ENCODE data around the gene KDM3B. TPM values are rescaled to one million over a fixed set of nuclear protein-coding genes. Genes with fewer than 3 reads are reported as not detected.

The KDM3B gene
- total RNA-seq, 1 donor from 2014 or later, result 54.5 TPM

GRCh38 chr5:138464008-138464387, 111.5 kb downstream of the KDM3B start:
- no peaks in the 10 kb centered on the region for H3K27me3 Mint-ChIP-seq (ENCODE audit: low read depth)
- peak overlapping the region; percentile 85 for H3K4me3 Mint-ChIP-seq (ENCODE audit: low read depth)
- H3K4me1 Mint-ChIP-seq (ENCODE audit: low read depth), result peaks cover 48% of the 10 kb centered on the region
- DNase-seq (ENCODE audit: low spot score), result peak; percentile 90
- intact Hi-C loops (cut with micrococcal nuclease), result loop anchor here (1.0 to 10.0 kb wide), 3 partner anchors 14 to 811 kb away; partner anchors contain the start of gene SIL1
- peak overlapping the region; percentile 92 for H3K27ac Mint-ChIP-seq
- peaks cover 27% of the 10 kb centered on the region for H3K36me3 Mint-ChIP-seq (ENCODE audit: low read depth)
- H3K9me3 Mint-ChIP-seq, result no peaks in the 10 kb centered on the region

DNA sequence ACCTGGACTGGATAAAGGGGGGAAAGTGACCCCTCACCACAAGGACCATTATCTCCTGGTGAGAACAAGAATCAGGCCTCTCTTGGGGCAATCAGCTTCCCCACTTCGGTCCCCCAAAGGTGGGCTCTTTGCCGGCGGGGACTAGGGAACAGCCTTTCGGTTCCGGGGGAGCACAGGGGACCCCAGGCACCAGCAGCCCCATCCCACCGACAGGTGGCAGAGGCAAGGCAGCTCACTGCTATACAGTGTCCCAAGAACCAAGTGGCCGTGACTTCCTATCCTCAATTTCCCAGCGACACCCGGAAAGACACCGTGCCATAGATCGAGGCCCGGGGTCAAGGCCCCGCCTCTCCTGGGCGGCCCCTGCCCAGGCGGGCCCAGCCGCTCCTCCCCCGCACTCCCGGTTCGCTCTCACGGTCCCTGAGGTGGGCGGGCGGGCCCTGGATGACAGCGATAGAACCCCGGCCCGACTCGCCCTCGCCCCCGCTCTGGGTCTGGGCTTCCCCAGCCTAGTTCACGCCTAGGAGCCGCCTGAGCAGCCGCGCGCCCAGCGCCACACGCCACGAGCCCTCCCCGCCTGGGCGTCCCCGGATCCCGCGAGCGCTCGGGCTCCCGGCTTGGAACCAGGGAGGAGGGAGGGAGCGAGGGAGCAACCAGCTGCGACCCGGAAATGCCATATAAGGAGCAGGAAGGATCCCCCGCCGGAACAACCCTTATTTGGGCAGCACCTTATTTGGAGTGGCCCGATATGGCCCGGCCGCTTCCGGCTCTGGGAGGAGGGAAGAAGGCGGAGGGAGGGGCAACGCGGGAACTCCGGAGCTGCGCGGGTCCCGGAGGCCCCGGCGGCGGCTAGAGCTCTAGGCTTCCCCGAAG, 112.1 kb downstream of the KDM3B start:
- Mint-ChIP-seq H3K36me3 (ENCODE audit: low read depth) (peaks cover 33% of the 10 kb centered on the region), H3K4me3 (ENCODE audit: low read depth) (peak overlapping the region; percentile 85), H3K4me1 (ENCODE audit: low read depth) (peaks cover 43% of the 10 kb centered on the region), H3K27me3 (ENCODE audit: low read depth) (no peaks in the 10 kb centered on the region), H3K9me3 (no peaks in the 10 kb centered on the region), H3K27ac (peak overlapping the region; percentile 92)
- DNase-seq (ENCODE audit: low spot score), result peak; percentile 95
- intact Hi-C loops (cut with micrococcal nuclease), result loop anchor here (1.0 to 10.0 kb wide), 7 partner anchors 14 to 810 kb away; partner anchors contain the start of genes ETF1, FAM53C, KDM3B and SIL1

- peak; percentile 92 for DNase-seq (ENCODE audit: low spot score)
- H3K27ac Mint-ChIP-seq, result peak within 1 kb of the TSS; percentile 92
- H3K9me3 Mint-ChIP-seq, result no peaks in the 10 kb centered on the region
- H3K4me1 Mint-ChIP-seq (ENCODE audit: low read depth), result peaks cover 35% of the 10 kb centered on the region
- intact Hi-C loops (cut with micrococcal nuclease), result loop anchor here (1.0 to 10.0 kb wide), 6 partner anchors 27 to 809 kb away; partner anchors contain the start of genes ETF1, FAM53C, KDM3B and SIL1
- H3K27me3 Mint-ChIP-seq (ENCODE audit: low read depth), result no peaks in the 10 kb centered on the region
- H3K36me3 Mint-ChIP-seq (ENCODE audit: low read depth), result peaks cover 34% of the 10 kb centered on the region
- peak within 1 kb of the TSS; percentile 85 for H3K4me3 Mint-ChIP-seq (ENCODE audit: low read depth)
Measured at GRCh38 chr5:138465261-138466124, 113.0 kb downstream of the KDM3B start, which contains the start of gene EGR1. EGR1 (plus strand) TSS chr5:138465479; CDS start chr5:138465762, 283 bp downstream.

DNA sequence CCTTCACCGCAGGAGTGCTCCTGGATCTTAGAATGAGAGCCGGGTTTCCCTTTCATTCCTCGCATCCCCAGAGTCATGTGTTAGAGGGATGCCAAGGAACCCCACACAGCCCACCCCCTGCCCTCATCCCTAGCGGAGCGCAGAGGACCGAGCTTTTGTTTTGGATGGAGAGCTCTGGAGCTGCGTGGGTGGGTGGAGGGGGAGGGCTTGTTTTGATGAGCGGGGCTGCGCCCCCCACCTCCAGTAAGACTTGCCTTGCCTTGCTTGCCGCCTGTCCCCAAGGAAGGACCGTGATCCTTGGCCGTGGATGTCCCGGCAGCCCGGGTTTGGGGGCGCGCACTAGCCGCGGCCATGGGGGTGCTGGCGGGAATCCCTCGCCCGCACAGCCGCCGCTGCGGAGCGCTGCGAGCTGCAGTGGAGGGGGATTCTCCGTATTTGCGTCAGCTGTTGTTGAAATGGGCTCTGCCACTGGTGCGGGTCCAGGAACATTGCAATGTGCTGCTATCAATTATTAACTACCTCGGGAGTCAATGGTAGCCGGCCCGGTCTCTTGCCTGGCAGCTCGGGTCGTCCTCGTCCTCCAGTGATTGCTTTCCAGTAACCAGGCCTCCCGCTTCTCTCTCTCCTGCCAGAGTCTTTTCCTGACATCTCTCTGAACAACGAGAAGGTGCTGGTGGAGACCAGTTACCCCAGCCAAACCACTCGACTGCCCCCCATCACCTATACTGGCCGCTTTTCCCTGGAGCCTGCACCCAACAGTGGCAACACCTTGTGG, 113.8 kb downstream of the KDM3B start:
- intact Hi-C loops (cut with micrococcal nuclease), result loop anchor here (5.0 to 10.0 kb wide), 2 partner anchors 129 to 808 kb away; partner anchors contain the start of gene FAM53C
- no peak overlapping the region for H3K27ac Mint-ChIP-seq
- no peaks in the 10 kb centered on the region for H3K27me3 Mint-ChIP-seq (ENCODE audit: low read depth)
- no peaks in the 10 kb centered on the region for H3K9me3 Mint-ChIP-seq
- peak overlapping the region; percentile 85 for H3K4me3 Mint-ChIP-seq (ENCODE audit: low read depth)
- DNase-seq (ENCODE audit: low spot score), result no peak
- H3K4me1 Mint-ChIP-seq (ENCODE audit: low read depth), result peaks cover 28% of the 10 kb centered on the region
- H3K36me3 Mint-ChIP-seq (ENCODE audit: low read depth), result peaks cover 34% of the 10 kb centered on the region

DNA sequence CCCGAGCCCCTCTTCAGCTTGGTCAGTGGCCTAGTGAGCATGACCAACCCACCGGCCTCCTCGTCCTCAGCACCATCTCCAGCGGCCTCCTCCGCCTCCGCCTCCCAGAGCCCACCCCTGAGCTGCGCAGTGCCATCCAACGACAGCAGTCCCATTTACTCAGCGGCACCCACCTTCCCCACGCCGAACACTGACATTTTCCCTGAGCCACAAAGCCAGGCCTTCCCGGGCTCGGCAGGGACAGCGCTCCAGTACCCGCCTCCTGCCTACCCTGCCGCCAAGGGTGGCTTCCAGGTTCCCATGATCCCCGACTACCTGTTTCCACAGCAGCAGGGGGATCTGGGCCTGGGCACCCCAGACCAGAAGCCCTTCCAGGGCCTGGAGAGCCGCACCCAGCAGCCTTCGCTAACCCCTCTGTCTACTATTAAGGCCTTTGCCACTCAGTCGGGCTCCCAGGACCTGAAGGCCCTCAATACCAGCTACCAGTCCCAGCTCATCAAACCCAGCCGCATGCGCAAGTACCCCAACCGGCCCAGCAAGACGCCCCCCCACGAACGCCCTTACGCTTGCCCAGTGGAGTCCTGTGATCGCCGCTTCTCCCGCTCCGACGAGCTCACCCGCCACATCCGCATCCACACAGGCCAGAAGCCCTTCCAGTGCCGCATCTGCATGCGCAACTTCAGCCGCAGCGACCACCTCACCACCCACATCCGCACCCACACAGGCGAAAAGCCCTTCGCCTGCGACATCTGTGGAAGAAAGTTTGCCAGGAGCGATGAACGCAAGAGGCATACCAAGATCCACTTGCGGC, 114.6 kb downstream of the KDM3B start:
- Mint-ChIP-seq H3K9me3 (no peaks in the 10 kb centered on the region), H3K27ac (no peak overlapping the region)

GRCh38 chr5:138467711-138468132, 115.2 kb downstream of the KDM3B start:
- no peaks in the 10 kb centered on the region for H3K9me3 Mint-ChIP-seq
- DNase-seq (ENCODE audit: low spot score), result no peak
- H3K27ac Mint-ChIP-seq, result no peak overlapping the region
- peaks cover 1% of the 10 kb centered on the region for H3K27me3 Mint-ChIP-seq (ENCODE audit: low read depth)
- H3K36me3 Mint-ChIP-seq (ENCODE audit: low read depth), result peaks cover 34% of the 10 kb centered on the region
- H3K4me3 Mint-ChIP-seq (ENCODE audit: low read depth), result peak overlapping the region; percentile 85
- peaks cover 22% of the 10 kb centered on the region for H3K4me1 Mint-ChIP-seq (ENCODE audit: low read depth)
- intact Hi-C loops (cut with micrococcal nuclease), result loop anchor here (5.0 to 10.0 kb wide), 2 partner anchors 130 to 807 kb away; partner anchors contain the start of gene FAM53C

More for the DNA sequence above, 114.6 kb downstream of the KDM3B start:
- intact Hi-C loops (cut with micrococcal nuclease), result loop anchor here (5.0 to 10.0 kb wide), 2 partner anchors 130 to 808 kb away; partner anchors contain the start of gene FAM53C
- H3K27me3 Mint-ChIP-seq (ENCODE audit: low read depth), result peaks cover under 1% of the 10 kb centered on the region
- H3K36me3 Mint-ChIP-seq (ENCODE audit: low read depth), result peaks cover 34% of the 10 kb centered on the region
- peak overlapping the region; percentile 85 for H3K4me3 Mint-ChIP-seq (ENCODE audit: low read depth)
- peaks cover 22% of the 10 kb centered on the region for H3K4me1 Mint-ChIP-seq (ENCODE audit: low read depth)
- DNase-seq (ENCODE audit: low spot score), result no peak

- Mint-ChIP-seq H3K36me3 (ENCODE audit: low read depth) (peaks cover 34% of the 10 kb centered on the region), H3K4me1 (ENCODE audit: low read depth) (peaks cover 22% of the 10 kb centered on the region), H3K27me3 (ENCODE audit: low read depth) (peaks cover 1% of the 10 kb centered on the region), H3K4me3 (ENCODE audit: low read depth) (peak overlapping the region; percentile 85), H3K27ac (no peak overlapping the region), H3K9me3 (no peaks in the 10 kb centered on the region)
- intact Hi-C loops (cut with micrococcal nuclease), result loop anchor here (5.0 to 10.0 kb wide), 2 partner anchors 131 to 806 kb away; partner anchors contain the start of gene FAM53C
- DNase-seq (ENCODE audit: low spot score), result no peak
Measured at GRCh38 chr5:138468133-138468965, 115.9 kb downstream of the KDM3B start.

DNA sequence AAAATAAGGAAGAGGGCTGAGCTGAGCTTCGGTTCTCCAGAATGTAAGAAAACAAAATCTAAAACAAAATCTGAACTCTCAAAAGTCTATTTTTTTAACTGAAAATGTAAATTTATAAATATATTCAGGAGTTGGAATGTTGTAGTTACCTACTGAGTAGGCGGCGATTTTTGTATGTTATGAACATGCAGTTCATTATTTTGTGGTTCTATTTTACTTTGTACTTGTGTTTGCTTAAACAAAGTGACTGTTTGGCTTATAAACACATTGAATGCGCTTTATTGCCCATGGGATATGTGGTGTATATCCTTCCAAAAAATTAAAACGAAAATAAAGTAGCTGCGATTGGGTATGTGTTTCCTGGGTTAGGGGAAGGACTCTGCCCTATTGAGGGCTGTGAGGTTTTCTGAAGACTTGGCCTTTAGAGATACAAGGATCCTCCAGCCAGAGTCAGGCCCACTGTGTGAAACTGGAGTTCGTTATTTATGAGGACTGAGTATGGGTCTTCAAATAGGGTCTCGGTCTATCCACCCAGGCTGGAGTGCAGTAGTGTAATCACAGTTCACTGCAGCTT, 116.6 kb downstream of the KDM3B start:
- Mint-ChIP-seq H3K27me3 (ENCODE audit: low read depth) (peaks cover 1% of the 10 kb centered on the region), H3K36me3 (ENCODE audit: low read depth) (peaks cover 34% of the 10 kb centered on the region), H3K27ac (no peak overlapping the region), H3K9me3 (no peaks in the 10 kb centered on the region), H3K4me3 (ENCODE audit: low read depth) (peak overlapping the region; percentile 65), H3K4me1 (ENCODE audit: low read depth) (peaks cover 22% of the 10 kb centered on the region)
- intact Hi-C loops (cut with micrococcal nuclease), result loop anchor here (5.0 to 10.0 kb wide), 2 partner anchors 132 to 806 kb away; partner anchors contain the start of gene FAM53C
- DNase-seq (ENCODE audit: low spot score), result no peak

DNA sequence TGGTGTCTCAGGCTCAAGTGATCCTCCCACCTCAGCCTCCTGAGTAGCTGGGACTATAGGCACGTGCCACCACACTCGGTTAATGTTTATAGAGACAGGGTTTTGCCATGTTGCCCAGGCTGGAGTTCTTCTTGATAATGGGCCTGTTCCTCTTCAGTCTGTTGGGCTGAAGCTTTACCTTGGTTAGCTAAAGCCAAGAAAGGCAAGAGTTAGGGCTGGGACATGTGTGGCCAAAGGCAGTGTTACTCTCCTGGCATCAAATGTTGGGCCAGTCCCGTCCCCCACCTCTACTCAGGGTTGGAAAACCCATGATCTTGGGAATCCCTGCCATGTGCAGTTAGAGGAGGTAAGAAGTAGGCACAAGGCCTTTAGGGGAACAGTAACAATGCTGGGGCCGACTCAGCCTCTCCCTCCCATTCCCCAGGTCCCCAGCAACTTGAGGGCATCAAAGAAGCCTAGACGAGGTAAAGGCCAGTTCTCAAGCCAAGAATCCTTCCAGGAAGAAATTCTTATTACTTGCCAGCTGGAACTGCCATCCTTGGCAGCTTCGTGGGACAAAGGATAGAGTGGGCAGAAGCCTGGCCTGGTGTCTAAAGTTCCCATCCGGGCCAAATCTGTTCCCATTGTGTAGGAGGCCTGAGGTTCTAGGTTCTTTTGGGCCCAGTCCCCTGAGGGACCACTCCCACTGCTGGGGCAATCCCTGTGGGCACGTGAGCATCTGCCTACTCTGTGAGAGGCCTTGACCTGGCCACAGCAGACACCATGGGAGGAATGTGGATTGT, 117.2 kb downstream of the KDM3B start:
- Mint-ChIP-seq H3K27ac (no peak overlapping the region), H3K4me1 (ENCODE audit: low read depth) (peaks cover 22% of the 10 kb centered on the region), H3K27me3 (ENCODE audit: low read depth) (peaks cover 1% of the 10 kb centered on the region), H3K36me3 (ENCODE audit: low read depth) (peaks cover 34% of the 10 kb centered on the region), H3K9me3 (no peaks in the 10 kb centered on the region), H3K4me3 (ENCODE audit: low read depth) (no peak overlapping the region)
- DNase-seq (ENCODE audit: low spot score), result no peak
- intact Hi-C loops (cut with micrococcal nuclease), result loop anchor here (5.0 to 10.0 kb wide), 2 partner anchors 132 to 805 kb away; partner anchors contain the start of gene FAM53C
